Measurements from ENCODE around the gene MYH14. TPM values are rescaled to one million over a fixed set of nuclear protein-coding genes. Genes with fewer than 3 reads are reported as not detected.

MYH14 gene
- total RNA-seq, 2 experiments from 2014 or later, result not detected

GRCh38 chr19:50340331-50340730, 136.9 kb downstream of the MYH14 start:
- Histone ChIP-seq H3K4me3 (ENCODE audit: low read depth, low read length, poor library complexity, severe bottlenecking) (peak overlapping the region; percentile 74), H3K4me2 (ENCODE audit: low read length) (peak overlapping the region; percentile 71), H3K27ac (ENCODE audit: low read depth, low read length, poor library complexity, severe bottlenecking) (peak overlapping the region; percentile 98), H4K20me1 (ENCODE audit: insufficient read depth, low read length) (no peaks in the 10 kb centered on the region), H3K4me1 (ENCODE audit: insufficient read depth, low read length, poor library complexity, severe bottlenecking) (peaks cover 75% of the 10 kb centered on the region), H3K79me2 (ENCODE audit: insufficient read depth, low read depth, low read length) (peaks cover 72% of the 10 kb centered on the region), H2AFZ (ENCODE audit: low read length) (no peak overlapping the region), H3K36me3 (ENCODE audit: insufficient read depth, low read length) (peaks cover 75% of the 10 kb centered on the region), H3K9me3 (ENCODE audit: low read length) (peaks cover 21% of the 10 kb centered on the region), H3K9me2 (ENCODE audit: insufficient read depth, low read length) (no peaks in the 10 kb centered on the region)
- ChIA-PET CTCF (ENCODE audit: unreplicated experiment) (interaction anchor here (0.8 to 1.4 kb wide), 2 partner anchors 12 to 75 kb away, joined by 3 to 15 read pairs; partner anchors contain the start of gene KCNC3), POLR2A (interaction anchor here (1.5 kb wide), 1 partner anchor 11 kb away, joined by 3 read pairs; the partner anchor contains the start of gene KCNC3)
- TF ChIP-seq CTCF (conservative IDR thresholded peaks at IDR 0.05; ENCODE audit: low read length) (no peak), EZH2phosphoT487 (IDR thresholded peaks at IDR 0.05; ENCODE audit: borderline replicate concordance, low read depth, low read length) (no peak)
- intact Hi-C loops (cut with micrococcal nuclease; ENCODE audit: unreplicated experiment), result loop anchor here (10.0 kb wide), 2 partner anchors 464 to 666 kb away; partner anchors contain the start of gene PRMT1
- no TSS peak for BruUV-seq (replicated peaks)
- no peak for DNase-seq (ENCODE audit: low spot score)

- H3K4me1 ChIP-seq (ENCODE audit: insufficient read depth, low read length, poor library complexity, severe bottlenecking), result peaks cover 75% of the 10 kb centered on the region
- peak overlapping the region; percentile 71 for H3K4me2 ChIP-seq (ENCODE audit: low read length)
- peak overlapping the region; percentile 98 for H3K27ac ChIP-seq (ENCODE audit: low read depth, low read length, poor library complexity, severe bottlenecking)
- ChIA-PET CTCF (ENCODE audit: unreplicated experiment) (interaction anchor here (0.8 to 1.4 kb wide), 2 partner anchors 12 to 75 kb away, joined by 3 to 15 read pairs; partner anchors contain the start of gene KCNC3), POLR2A (no interaction called here)
- no peak for TF ChIP-seq EZH2phosphoT487 (IDR thresholded peaks at IDR 0.05; ENCODE audit: borderline replicate concordance, low read depth, low read length)
- TF ChIP-seq CTCF (conservative IDR thresholded peaks at IDR 0.05; ENCODE audit: low read length), result no peak
- H3K79me2 ChIP-seq (ENCODE audit: insufficient read depth, low read depth, low read length), result peaks cover 74% of the 10 kb centered on the region
- peak overlapping the region; percentile 74 for H3K4me3 ChIP-seq (ENCODE audit: low read depth, low read length, poor library complexity, severe bottlenecking)
- H3K9me2 ChIP-seq (ENCODE audit: insufficient read depth, low read length), result no peaks in the 10 kb centered on the region
- H3K36me3 ChIP-seq (ENCODE audit: insufficient read depth, low read length), result peaks cover 68% of the 10 kb centered on the region
- peak; percentile 76 for DNase-seq (ENCODE audit: low spot score)
- no TSS peak for BruUV-seq (replicated peaks)
- no peaks in the 10 kb centered on the region for H4K20me1 ChIP-seq (ENCODE audit: insufficient read depth, low read length)
- no peak overlapping the region for H2AFZ ChIP-seq (ENCODE audit: low read length)
- H3K9me3 ChIP-seq (ENCODE audit: low read length), result peaks cover 21% of the 10 kb centered on the region
- intact Hi-C loops (cut with micrococcal nuclease; ENCODE audit: unreplicated experiment), result loop anchor here (10.0 kb wide), 2 partner anchors 464 to 666 kb away; partner anchors contain the start of gene PRMT1
Measured at GRCh38 chr19:50341091-50341564, 137.7 kb downstream of the MYH14 start.
